D721Med (cell line): ENCODE results near the gene DLD.
"Not testable (repeated sequence)": the region's sequence is repeated elsewhere in the genome, so short reads cannot be mapped to it uniquely, and the experiment has no call there.

Experiments
- DNase-seq: peaks from one replicate; pipeline ENCODE4 v3.0.0; 2011; ENCODE audit warnings: low spot score; ENCODE audit not compliant: insufficient read length
- FAIRE-seq: peaks from 2 replicates; lab custom pipeline; 2011; peaks lifted over from hg19 to GRCh38; lab: Jason Lieb, UNC
- CTCF ChIP-seq: IDR thresholded peaks from 2 replicates; pipeline ENCODE4 v1.5.1; 2012; ENCODE audit warnings: mild to moderate bottlenecking, control low read depth; ENCODE audit not compliant: insufficient read depth; ENCODE audit errors: missing control alignments

Gene DLD

GRCh38 chr7:107889992-107890391 lies 991 bp upstream of the DLD start:
- DNase-seq (no peak), FAIRE-seq (no peak)
- no peak for TF ChIP-seq CTCF

- no peak for TF ChIP-seq CTCF
- DNase-seq (no peak), FAIRE-seq (no peak)
Observed at GRCh38 chr7:107890493-107890961, 456 bp upstream of the DLD start.

GRCh38 chr7:107891636-107892366 lies 818 bp downstream of the DLD start:
- TF ChIP-seq CTCF, result no peak
- FAIRE-seq (no peak), DNase-seq (no peak)

- not testable (repeated sequence) for FAIRE-seq, DNase-seq
Observed at GRCh38 chr7:107892367-107892741, 1.4 kb downstream of the DLD start.

DNA sequence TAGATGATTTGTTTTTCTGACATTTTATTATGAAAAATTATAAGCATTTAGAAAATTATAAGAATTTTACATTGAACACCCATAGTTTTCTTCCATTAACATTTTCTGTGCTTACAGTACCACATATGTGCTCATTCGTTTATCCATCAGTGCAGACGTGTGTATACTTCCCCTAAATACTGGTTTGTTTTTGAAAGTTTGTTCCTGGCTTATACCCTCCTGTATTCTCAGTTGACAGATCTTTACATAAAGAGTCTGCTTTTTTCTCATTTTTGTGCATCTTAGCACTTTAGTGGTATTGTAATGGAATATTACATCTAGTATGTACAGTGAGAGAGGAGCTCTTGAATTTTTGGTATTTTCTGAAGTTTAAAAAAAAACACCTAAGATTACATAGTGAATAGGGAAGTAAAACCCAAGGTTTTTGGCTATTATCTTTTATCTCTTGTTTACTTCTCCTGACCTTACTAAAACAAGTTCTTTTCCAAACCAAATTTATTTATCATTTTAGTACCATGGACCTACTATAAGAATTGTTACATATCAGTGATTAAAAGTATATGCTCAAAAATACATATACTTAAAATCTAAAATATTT lies 8.1 kb downstream of the DLD start:
- TF ChIP-seq CTCF, result no peak
- no peak for DNase-seq
- no peak for FAIRE-seq

DNA sequence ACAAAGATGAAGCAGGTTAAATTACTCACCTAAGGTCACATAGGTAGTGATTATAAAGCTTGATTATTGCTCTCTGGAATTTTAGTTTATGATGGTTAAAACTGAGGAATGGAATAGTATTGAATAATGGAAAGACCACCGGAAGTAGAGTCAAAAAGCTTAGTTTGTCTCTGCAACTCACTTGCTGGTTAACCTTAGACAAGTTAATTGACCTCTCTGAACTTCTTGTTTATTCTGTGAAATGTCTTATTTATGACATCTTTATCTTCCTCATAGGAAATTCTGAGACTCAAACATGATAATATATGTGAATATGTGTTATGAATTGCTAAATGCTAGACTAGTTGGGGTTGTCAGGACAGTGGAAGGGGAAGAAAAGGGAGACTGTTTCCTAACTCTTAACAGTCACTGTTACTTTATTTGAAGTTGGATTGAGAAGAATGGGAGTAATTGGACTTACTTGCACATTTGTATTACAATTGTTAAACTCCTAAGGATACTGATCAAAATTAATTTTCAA lies 9.6 kb downstream of the DLD start:
- no peak for DNase-seq
- no peak for FAIRE-seq
- TF ChIP-seq CTCF, result no peak

GRCh38 chr7:107902381-107902780 lies 11.4 kb downstream of the DLD start:
- no peak for DNase-seq
- no peak for TF ChIP-seq CTCF
- FAIRE-seq, result no peak
